ENCODE data around the gene STRAP.

DNA sequence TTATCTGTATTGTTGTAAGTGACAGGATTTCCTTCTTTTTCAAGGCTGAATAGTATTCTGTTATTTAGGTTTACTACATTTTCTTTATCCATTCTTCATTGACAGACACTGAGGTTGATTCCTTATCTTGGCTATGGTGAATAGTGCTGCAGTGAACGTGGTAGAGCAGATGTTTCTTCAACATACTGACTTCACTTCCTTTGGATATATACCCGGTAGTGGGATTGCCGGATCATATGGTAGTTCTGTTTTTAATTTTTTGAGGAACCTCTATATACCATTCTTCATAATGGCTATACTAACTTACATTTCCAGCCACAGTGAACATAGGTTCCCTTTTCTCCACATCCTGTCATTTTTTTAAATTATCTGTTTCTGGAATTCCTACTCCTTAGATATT, 50.8 kb downstream of the STRAP start:
- TF ChIP-seq, protein P1, sequence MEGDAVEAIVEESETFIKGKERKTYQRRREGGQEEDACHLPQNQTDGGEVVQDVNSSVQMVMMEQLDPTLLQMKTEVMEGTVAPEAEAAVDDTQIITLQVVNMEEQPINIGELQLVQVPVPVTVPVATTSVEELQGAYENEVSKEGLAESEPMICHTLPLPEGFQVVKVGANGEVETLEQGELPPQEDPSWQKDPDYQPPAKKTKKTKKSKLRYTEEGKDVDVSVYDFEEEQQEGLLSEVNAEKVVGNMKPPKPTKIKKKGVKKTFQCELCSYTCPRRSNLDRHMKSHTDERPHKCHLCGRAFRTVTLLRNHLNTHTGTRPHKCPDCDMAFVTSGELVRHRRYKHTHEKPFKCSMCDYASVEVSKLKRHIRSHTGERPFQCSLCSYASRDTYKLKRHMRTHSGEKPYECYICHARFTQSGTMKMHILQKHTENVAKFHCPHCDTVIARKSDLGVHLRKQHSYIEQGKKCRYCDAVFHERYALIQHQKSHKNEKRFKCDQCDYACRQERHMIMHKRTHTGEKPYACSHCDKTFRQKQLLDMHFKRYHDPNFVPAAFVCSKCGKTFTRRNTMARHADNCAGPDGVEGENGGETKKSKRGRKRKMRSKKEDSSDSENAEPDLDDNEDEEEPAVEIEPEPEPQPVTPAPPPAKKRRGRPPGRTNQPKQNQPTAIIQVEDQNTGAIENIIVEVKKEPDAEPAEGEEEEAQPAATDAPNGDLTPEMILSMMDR (IDR thresholded peaks at IDR 0.05 in 8 of 11, conservative IDR thresholded peaks at IDR 0.05 in 3 of 11): no peak
- no peak for TF ChIP-seq POLR2AphosphoS5 (IDR thresholded peaks at IDR 0.05)
- TF ChIP-seq POLR2A (IDR thresholded peaks at IDR 0.05): no peak

Data from spleen (tissue), 7 donors.